NCI-H146 treated with DMSO at 0.1 percent for 48 hours (cell line): ENCODE results near the gene TRPV5.

ENCODE experiments used
- DNase-seq: peaks from one replicate; lab custom pipeline; 2025; ENCODE audit not compliant: unreplicated experiment; lab: John Stamatoyannopoulos, UW

The TRPV5 gene

GRCh38 chr7:142941541-142941940 is 8.0 kb upstream of the TRPV5 start:
- no peak for DNase-seq

GRCh38 chr7:142940966-142941535 is 7.5 kb upstream of the TRPV5 start:
- no peak for DNase-seq

- DNase-seq, result no peak
These were observed 5.8 kb upstream of the TRPV5 start, which contains the start of gene LLCFC1 for GRCh38 chr7:142939226-142939910. Gene LLCFC1, plus strand, starts transcription at chr7:142939484. Its CDS starts 138 bp downstream, at chr7:142939622.

GRCh38 chr7:142938611-142939010 is 5.1 kb upstream of the TRPV5 start:
- DNase-seq, result no peak

GRCh38 chr7:142935941-142936565 is 2.5 kb upstream of the TRPV5 start:
- no peak for DNase-seq

GRCh38 chr7:142934056-142934455 is 510 bp upstream of the TRPV5 start:
- DNase-seq, result no peak

GRCh38 chr7:142933092-142933475 is 462 bp downstream of the TRPV5 start:
- no peak for DNase-seq

- no peak for DNase-seq
These were observed 1.0 kb downstream of the TRPV5 start for GRCh38 chr7:142932386-142933091.

- no peak for DNase-seq
These were observed 3.3 kb downstream of the TRPV5 start for GRCh38 chr7:142930126-142930730.

GRCh38 chr7:142927949-142928348 is 5.6 kb downstream of the TRPV5 start:
- no peak for DNase-seq

- DNase-seq, result no peak
These were observed 6.3 kb downstream of the TRPV5 start for GRCh38 chr7:142927085-142927745.

- no peak for DNase-seq
These were observed 8.1 kb downstream of the TRPV5 start for GRCh38 chr7:142925413-142925812.

- DNase-seq, result no peak
These were observed 10.2 kb downstream of the TRPV5 start for GRCh38 chr7:142923391-142923790.

- no peak for DNase-seq
These were observed 13.9 kb downstream of the TRPV5 start for GRCh38 chr7:142919656-142920055.

- no peak for DNase-seq
These were observed 14.6 kb downstream of the TRPV5 start for GRCh38 chr7:142918901-142919300.

GRCh38 chr7:142917447-142917846 is 16.1 kb downstream of the TRPV5 start:
- DNase-seq, result no peak

- no peak for DNase-seq
These were observed 17.0 kb downstream of the TRPV5 start for GRCh38 chr7:142916508-142916907.

- DNase-seq, result no peak
These were observed 18.2 kb downstream of the TRPV5 start for GRCh38 chr7:142915315-142915714.

- no peak for DNase-seq
These were observed 19.4 kb downstream of the TRPV5 start for GRCh38 chr7:142914121-142914520.

GRCh38 chr7:142913566-142913965 is 20.0 kb downstream of the TRPV5 start:
- no peak for DNase-seq

- DNase-seq, result no peak
These were observed 20.5 kb downstream of the TRPV5 start for GRCh38 chr7:142913051-142913450.
